Lung (tissue), 12 donors: Measurements from ENCODE around the gene C3orf62. TPM values are rescaled to one million over a fixed set of nuclear protein-coding genes. Genes with fewer than 3 reads are reported as not detected.

Experiments
- ATAC-seq: fragments of 200-7000 bp; cut with Tn5 transposase; one replicate; pipeline ENCODE4 v1.9.1; 2020; ENCODE audit warnings: moderate number of reproducible peaks; ENCODE audit not compliant: insufficient read depth, low FRiP score
- DNase-seq, 3 donors: peaks; one replicate each; pipeline ENCODE4 v3.0.0-alpha.2; 2013 to 2017
- H3K27ac ChIP-seq, 2 donors: one replicate each; pipeline ENCODE4 v1.5.1; 2013; ENCODE audit warnings: mild to moderate bottlenecking in 2 of 2, moderate library complexity in 2 of 2, control low read depth in 1 of 2, inconsistent platforms in 1 of 2, low read depth in 1 of 2, low read length in 1 of 2
- H3K27me3 ChIP-seq, 3 donors: one replicate each; pipeline ENCODE4 v1.5.1; 2013; ENCODE audit warnings: low read length in 2 of 3; ENCODE audit not compliant: control insufficient read depth in 3 of 3, insufficient read depth in 3 of 3
- H3K36me3 ChIP-seq, 4 donors: one replicate each; pipeline ENCODE4 v1.5.1; 2013; ENCODE audit warnings: low read length in 4 of 4, mild to moderate bottlenecking in 1 of 4, moderate library complexity in 1 of 4; ENCODE audit not compliant: control insufficient read depth in 4 of 4, insufficient read depth in 4 of 4
- H3K4me1 ChIP-seq, 5 donors: one replicate each; pipeline ENCODE4 v1.5.1; 2013; ENCODE audit warnings: low read length in 5 of 5, mild to moderate bottlenecking in 2 of 5, moderate library complexity in 1 of 5; ENCODE audit not compliant: control insufficient read depth in 5 of 5, insufficient read depth in 5 of 5
- H3K4me3 ChIP-seq: one replicate; pipeline ENCODE4 v1.5.1; 2013; ENCODE audit warnings: mild to moderate bottlenecking, control low read depth, moderate library complexity
- H3K9ac ChIP-seq, 2 donors: one replicate each; pipeline ENCODE4 v1.5.1; 2013; ENCODE audit warnings: low read length in 2 of 2, control low read depth in 1 of 2; ENCODE audit not compliant: insufficient read depth in 1 of 2
- H3K9me3 ChIP-seq, 4 donors: one replicate each; pipeline ENCODE4 v1.5.1; 2013; ENCODE audit warnings: low read length in 3 of 4, mild to moderate bottlenecking in 1 of 4, moderate library complexity in 1 of 4; ENCODE audit not compliant: control insufficient read depth in 4 of 4, insufficient read depth in 3 of 4
- CTCF ChIP-seq: IDR thresholded peaks from 2 replicates; pipeline ENCODE4 v1.5.1; 2012; ENCODE audit warnings: mild to moderate bottlenecking; ENCODE audit errors: control extremely low read depth, extremely low read depth
- WGBS, 2 donors: extraction: QIAGEN DNeasy Blood & Tissue Kit; methylation state at CpG; one replicate each; pipeline ENCODE4 v1.1.7; 2013; 5-methylcytosine and 5-hydroxymethylcytosine counted together
- polyA plus RNA-seq, 2 donors: library from polyadenylated mRNA; stranded (reverse); fragments of 200-250 nt; gene quantifications; one replicate each; pipeline ENCODE4 v1.2.1, GENCODE V29; 2013
- total RNA-seq, 2 donors: library from RNA; depleted of rRNA in 1 of 2; stranded (reverse); fragments of >200 nt in 1 of 2; gene quantifications; one replicate each; pipeline ENCODE4 v1.2.1, GENCODE V29; 2014 to 2021
- donor health status: control.
- donor health status: control.
- donor health status: Bipolar disorder and iron deficiency.
- donor health status: healthy.
- donor health status: DM: yes; HTN: yes; CAD: no.

The C3orf62 gene
- total and polyA plus RNA-seq, 4 donors = 5.2 to 8.2 (median 7.0) TPM

GRCh38 chr3:49313896-49314688, 37.1 kb upstream of the C3orf62 start:
- Histone ChIP-seq H3K27ac (no peak overlapping the region), H3K36me3 (peaks cover 24 to 48% (median 36%) of the 10 kb centered on the region in 4 donors)

GRCh38 chr3:49311283-49311682, 34.3 kb upstream of the C3orf62 start:
- Histone ChIP-seq H3K4me3 (no peak overlapping the region), H3K4me1 (peaks cover 0 to 3% (median 0%) of the 10 kb centered on the region in 5 donors), H3K9ac (no peak overlapping the region), H3K36me3 (peaks cover 25 to 44% (median 31%) of the 10 kb centered on the region in 4 donors), H3K27ac (no peak overlapping the region), H3K9me3 (no peaks in the 10 kb centered on the region), H3K27me3 (no peaks in the 10 kb centered on the region)
- ATAC-seq (no peak), DNase-seq (no peak)
- no peak for TF ChIP-seq CTCF
- WGBS, 2 donors = 92 to 94% methylated on average over 3 of the region's 3 CpGs

More at GRCh38 chr3:49313896-49314688, 37.1 kb upstream of the C3orf62 start:
- Histone ChIP-seq H3K9me3 (no peaks in the 10 kb centered on the region), H3K4me1 (peaks cover 0 to 3% (median 0%) of the 10 kb centered on the region in 5 donors), H3K27me3 (no peaks in the 10 kb centered on the region), H3K4me3 (no peak overlapping the region), H3K9ac (no peak overlapping the region)
- no peak for TF ChIP-seq CTCF
- no peak for DNase-seq
- ATAC-seq = no peak
- WGBS, 2 donors = 100% methylated on average over 1 of the region's 1 CpG

GRCh38 chr3:49310677-49311076, 33.6 kb upstream of the C3orf62 start:
- H3K4me1 ChIP-seq = peaks cover 0 to 3% (median 0%) of the 10 kb centered on the region in 5 donors
- no peaks in the 10 kb centered on the region for H3K9me3 ChIP-seq
- H3K36me3 ChIP-seq = peaks cover 25 to 43% (median 33%) of the 10 kb centered on the region in 4 donors
- ATAC-seq (no peak), DNase-seq (no peak)
- TF ChIP-seq CTCF = no peak
- no peak overlapping the region for H3K4me3 ChIP-seq
- H3K27me3 ChIP-seq = no peaks in the 10 kb centered on the region
- H3K9ac ChIP-seq = no peak overlapping the region
- 100% methylated on average over 1 of the region's 1 CpG for WGBS, 2 donors
- H3K27ac ChIP-seq = no peak overlapping the region
